Testis (tissue), 2 donors: Measurements from ENCODE around the gene LUZP1.

ENCODE experiments used
- POLR2A ChIP-seq: fragments of 450-650 bp; IDR thresholded peaks from one replicate; pipeline ENCODE4 v1.6.1; 2017; ENCODE audit warnings: antibody characterized with exemption, mild to moderate bottlenecking, moderate library complexity
- TF ChIP-seq, protein P1 (sequence below), 3 experiments: fragments of 450-650 bp in 2 of 3; fragments of 200-600 bp in 1 of 3; sonication (generic) in 1 of 3; IDR thresholded peaks; one replicate each; pipeline ENCODE4 v1.5.1; 2016 to 2019; ENCODE audit warnings: antibody characterized with exemption in 3 of 3, mild to moderate bottlenecking in 2 of 3, moderate library complexity in 1 of 3

DNA sequence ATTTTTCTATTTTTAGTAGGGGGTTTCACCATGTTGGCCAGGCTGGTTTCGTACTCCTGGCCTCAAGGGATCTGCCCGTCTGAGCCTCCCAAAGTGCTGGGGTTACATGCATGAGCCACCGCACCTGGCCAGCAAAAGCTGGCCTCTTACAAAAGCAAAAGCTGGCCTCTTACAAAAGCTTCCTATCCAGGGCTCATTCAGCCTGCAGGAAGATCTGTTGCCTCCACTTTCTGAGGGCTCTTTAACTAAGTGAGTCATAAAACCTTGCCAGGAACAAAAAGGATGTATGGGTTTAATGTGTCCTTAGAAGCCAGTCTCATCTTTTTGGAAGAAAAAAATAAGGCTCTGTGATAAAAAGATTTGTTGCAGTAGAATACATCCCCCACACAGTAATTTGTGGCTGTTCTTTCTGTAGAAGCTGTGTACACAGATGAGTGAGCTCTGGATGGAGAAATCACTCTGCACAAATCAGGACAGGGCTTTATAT is 33.6 kb upstream of the LUZP1 start:
- TF ChIP-seq, protein P1, sequence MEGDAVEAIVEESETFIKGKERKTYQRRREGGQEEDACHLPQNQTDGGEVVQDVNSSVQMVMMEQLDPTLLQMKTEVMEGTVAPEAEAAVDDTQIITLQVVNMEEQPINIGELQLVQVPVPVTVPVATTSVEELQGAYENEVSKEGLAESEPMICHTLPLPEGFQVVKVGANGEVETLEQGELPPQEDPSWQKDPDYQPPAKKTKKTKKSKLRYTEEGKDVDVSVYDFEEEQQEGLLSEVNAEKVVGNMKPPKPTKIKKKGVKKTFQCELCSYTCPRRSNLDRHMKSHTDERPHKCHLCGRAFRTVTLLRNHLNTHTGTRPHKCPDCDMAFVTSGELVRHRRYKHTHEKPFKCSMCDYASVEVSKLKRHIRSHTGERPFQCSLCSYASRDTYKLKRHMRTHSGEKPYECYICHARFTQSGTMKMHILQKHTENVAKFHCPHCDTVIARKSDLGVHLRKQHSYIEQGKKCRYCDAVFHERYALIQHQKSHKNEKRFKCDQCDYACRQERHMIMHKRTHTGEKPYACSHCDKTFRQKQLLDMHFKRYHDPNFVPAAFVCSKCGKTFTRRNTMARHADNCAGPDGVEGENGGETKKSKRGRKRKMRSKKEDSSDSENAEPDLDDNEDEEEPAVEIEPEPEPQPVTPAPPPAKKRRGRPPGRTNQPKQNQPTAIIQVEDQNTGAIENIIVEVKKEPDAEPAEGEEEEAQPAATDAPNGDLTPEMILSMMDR (IDR thresholded peaks at IDR 0.05), result no peak
- no peak for TF ChIP-seq POLR2A
